HG03064 (cell line): ENCODE measurements around the gene ODR4.
"Not testable (repeated sequence)": the region's sequence is repeated elsewhere in the genome, so short reads cannot be mapped to it uniquely, and the experiment has no call there.

Experiments used
- ATAC-seq: cut with Tn5 transposase; IDR thresholded peaks from one replicate; pipeline ENCODE4 v1.9.1; 2021; ENCODE audit warnings: low read depth; ENCODE audit not compliant: unreplicated experiment

ODR4 gene

GRCh38 chr1:186375152-186375928 is at the start of gene ODR4, which contains the start of gene TPR:
ODR4 (plus strand) TSS chr1:186375838; CDS start chr1:186379786, 3,948 bp downstream.
TPR (minus strand) TSS chr1:186375253; CDS start chr1:186375028, 225 bp downstream.
- peak; percentile 87 for ATAC-seq

GRCh38 chr1:186326009-186326408 is 49.6 kb upstream of the ODR4 start:
- ATAC-seq: no peak

- ATAC-seq: no peak
These were observed 48.3 kb upstream of the ODR4 start for GRCh38 chr1:186327331-186327730.

- ATAC-seq: no peak
These were observed 44.9 kb upstream of the ODR4 start for GRCh38 chr1:186330758-186331157.

GRCh38 chr1:186337554-186337953 is 38.1 kb upstream of the ODR4 start:
- ATAC-seq: no peak

GRCh38 chr1:186340772-186341171 is 34.9 kb upstream of the ODR4 start:
- ATAC-seq: no peak

GRCh38 chr1:186347837-186348691 is 27.6 kb upstream of the ODR4 start:
- not testable (repeated sequence) for ATAC-seq

- peak; percentile 30 for ATAC-seq
These were observed 1.1 kb upstream of the ODR4 start for GRCh38 chr1:186374303-186375151.

- ATAC-seq: no peak
These were observed 286 bp downstream of the ODR4 start for GRCh38 chr1:186375929-186376319.

GRCh38 chr1:186386725-186387383 is 11.2 kb downstream of the ODR4 start:
- no peak for ATAC-seq

- no peak for ATAC-seq
These were observed 15.3 kb downstream of the ODR4 start for GRCh38 chr1:186390925-186391324.

GRCh38 chr1:186391841-186392240 is 16.2 kb downstream of the ODR4 start:
- no peak for ATAC-seq

- ATAC-seq: not testable (repeated sequence)
These were observed 17.1 kb downstream of the ODR4 start for GRCh38 chr1:186392711-186393110.

GRCh38 chr1:186401446-186401845 is 25.8 kb downstream of the ODR4 start:
- not testable (repeated sequence) for ATAC-seq

GRCh38 chr1:186403632-186404031 is 28.0 kb downstream of the ODR4 start:
- ATAC-seq: no peak

GRCh38 chr1:186404454-186405051 is 28.9 kb downstream of the ODR4 start:
- ATAC-seq: no peak

GRCh38 chr1:186409091-186409490 is 33.5 kb downstream of the ODR4 start:
- no peak for ATAC-seq

GRCh38 chr1:186413319-186413718 is 37.7 kb downstream of the ODR4 start:
- no peak for ATAC-seq

GRCh38 chr1:186418503-186418902 is 42.9 kb downstream of the ODR4 start:
- no peak for ATAC-seq

- ATAC-seq: no peak
These were observed 44.7 kb downstream of the ODR4 start for GRCh38 chr1:186420311-186420710.
